Ishikawa (cell line): ENCODE measurements around the gene ZBTB46.

Experiments
- CEBPB ChIP-seq: IDR thresholded peaks from 2 replicates; pipeline ENCODE4 v1.6.1; 2012
- EGR1 ChIP-seq: IDR thresholded peaks from 2 replicates; pipeline ENCODE4 v1.6.1; 2012
- EP300 ChIP-seq: IDR thresholded peaks from 2 replicates; pipeline ENCODE4 v1.6.1; 2012; ENCODE audit warnings: borderline replicate concordance
- NFIC ChIP-seq: IDR thresholded peaks from 2 replicates; pipeline ENCODE4 v1.6.1; 2012
- RAD21 ChIP-seq: IDR thresholded peaks from 2 replicates; pipeline ENCODE4 v1.6.1; 2012; ENCODE audit warnings: low read depth
- TAF1 ChIP-seq: IDR thresholded peaks from 2 replicates; pipeline ENCODE4 v1.6.1; 2012; ENCODE audit warnings: low read depth, mild to moderate bottlenecking
- YY1 ChIP-seq: IDR thresholded peaks from 2 replicates; pipeline ENCODE4 v1.6.1; 2012; ENCODE audit warnings: low read depth
- ZBTB7A ChIP-seq: IDR thresholded peaks from 2 replicates; pipeline ENCODE4 v1.6.1; 2012; ENCODE audit warnings: low read depth
- TF ChIP-seq, protein P1 (sequence below): IDR thresholded peaks from 2 replicates; pipeline ENCODE4 v1.6.1; 2012; ENCODE audit warnings: low read depth, mild to moderate bottlenecking
- TF ChIP-seq, protein P2 (sequence below): IDR thresholded peaks from 2 replicates; pipeline ENCODE4 v1.6.1; 2012

DNA sequence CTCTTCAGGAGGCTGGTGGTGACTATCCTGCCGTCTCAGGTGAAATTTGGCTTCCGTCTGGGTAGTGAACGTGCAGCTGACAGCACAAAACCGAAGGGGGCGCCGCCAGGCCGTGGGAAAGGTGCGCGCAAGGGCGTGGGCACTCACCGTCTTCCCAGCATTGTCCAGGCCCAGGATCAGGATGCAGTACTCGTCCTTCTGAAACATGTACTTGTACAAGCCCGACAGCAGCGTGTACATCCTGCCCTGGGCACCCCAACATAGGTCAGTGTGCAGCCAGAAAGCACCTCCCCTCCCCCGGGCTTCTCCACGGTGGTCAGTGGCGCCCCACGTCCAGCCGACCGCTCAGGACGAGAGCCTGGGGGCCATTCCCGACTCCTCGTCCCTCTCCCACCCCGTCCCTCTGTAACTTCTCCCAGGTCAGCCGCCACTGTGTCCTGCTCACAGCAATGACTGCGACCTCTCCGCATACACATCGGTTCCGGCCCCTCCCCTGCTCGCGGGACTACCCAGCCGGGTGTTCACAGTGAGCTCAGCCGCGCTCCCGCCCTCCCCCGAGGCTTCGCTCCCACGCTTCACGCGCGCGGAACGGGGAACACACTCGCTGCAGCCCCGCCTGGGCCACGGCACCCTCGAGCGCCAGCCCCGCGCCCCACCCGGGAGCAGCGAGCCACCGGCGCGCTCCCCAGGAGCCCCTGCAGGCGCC is 124.1 kb downstream of the ZBTB46 start:
- TF ChIP-seq ZBTB7A (no peak), EP300 (no peak), CEBPB (no peak), EGR1 (no peak), RAD21 (peak; percentile 59), TAF1 (no peak), YY1 (no peak), NFIC (no peak)
- TF ChIP-seq, protein P1, sequence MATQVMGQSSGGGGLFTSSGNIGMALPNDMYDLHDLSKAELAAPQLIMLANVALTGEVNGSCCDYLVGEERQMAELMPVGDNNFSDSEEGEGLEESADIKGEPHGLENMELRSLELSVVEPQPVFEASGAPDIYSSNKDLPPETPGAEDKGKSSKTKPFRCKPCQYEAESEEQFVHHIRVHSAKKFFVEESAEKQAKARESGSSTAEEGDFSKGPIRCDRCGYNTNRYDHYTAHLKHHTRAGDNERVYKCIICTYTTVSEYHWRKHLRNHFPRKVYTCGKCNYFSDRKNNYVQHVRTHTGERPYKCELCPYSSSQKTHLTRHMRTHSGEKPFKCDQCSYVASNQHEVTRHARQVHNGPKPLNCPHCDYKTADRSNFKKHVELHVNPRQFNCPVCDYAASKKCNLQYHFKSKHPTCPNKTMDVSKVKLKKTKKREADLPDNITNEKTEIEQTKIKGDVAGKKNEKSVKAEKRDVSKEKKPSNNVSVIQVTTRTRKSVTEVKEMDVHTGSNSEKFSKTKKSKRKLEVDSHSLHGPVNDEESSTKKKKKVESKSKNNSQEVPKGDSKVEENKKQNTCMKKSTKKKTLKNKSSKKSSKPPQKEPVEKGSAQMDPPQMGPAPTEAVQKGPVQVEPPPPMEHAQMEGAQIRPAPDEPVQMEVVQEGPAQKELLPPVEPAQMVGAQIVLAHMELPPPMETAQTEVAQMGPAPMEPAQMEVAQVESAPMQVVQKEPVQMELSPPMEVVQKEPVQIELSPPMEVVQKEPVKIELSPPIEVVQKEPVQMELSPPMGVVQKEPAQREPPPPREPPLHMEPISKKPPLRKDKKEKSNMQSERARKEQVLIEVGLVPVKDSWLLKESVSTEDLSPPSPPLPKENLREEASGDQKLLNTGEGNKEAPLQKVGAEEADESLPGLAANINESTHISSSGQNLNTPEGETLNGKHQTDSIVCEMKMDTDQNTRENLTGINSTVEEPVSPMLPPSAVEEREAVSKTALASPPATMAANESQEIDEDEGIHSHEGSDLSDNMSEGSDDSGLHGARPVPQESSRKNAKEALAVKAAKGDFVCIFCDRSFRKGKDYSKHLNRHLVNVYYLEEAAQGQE = no peak
- TF ChIP-seq, protein P2, sequence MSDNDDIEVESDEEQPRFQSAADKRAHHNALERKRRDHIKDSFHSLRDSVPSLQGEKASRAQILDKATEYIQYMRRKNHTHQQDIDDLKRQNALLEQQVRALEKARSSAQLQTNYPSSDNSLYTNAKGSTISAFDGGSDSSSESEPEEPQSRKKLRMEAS = no peak
